GM21526 (cell line): ENCODE results near the gene METTL5.
"Not testable (repeated sequence)": the region's sequence is repeated elsewhere in the genome, so short reads cannot be mapped to it uniquely, and the experiment has no call there.

Experiments
- ATAC-seq: cut with Tn5 transposase; IDR thresholded peaks from one replicate; pipeline ENCODE4 v1.9.1; 2021; ENCODE audit warnings: moderate library complexity; ENCODE audit not compliant: unreplicated experiment, low FRiP score

METTL5 gene

DNA sequence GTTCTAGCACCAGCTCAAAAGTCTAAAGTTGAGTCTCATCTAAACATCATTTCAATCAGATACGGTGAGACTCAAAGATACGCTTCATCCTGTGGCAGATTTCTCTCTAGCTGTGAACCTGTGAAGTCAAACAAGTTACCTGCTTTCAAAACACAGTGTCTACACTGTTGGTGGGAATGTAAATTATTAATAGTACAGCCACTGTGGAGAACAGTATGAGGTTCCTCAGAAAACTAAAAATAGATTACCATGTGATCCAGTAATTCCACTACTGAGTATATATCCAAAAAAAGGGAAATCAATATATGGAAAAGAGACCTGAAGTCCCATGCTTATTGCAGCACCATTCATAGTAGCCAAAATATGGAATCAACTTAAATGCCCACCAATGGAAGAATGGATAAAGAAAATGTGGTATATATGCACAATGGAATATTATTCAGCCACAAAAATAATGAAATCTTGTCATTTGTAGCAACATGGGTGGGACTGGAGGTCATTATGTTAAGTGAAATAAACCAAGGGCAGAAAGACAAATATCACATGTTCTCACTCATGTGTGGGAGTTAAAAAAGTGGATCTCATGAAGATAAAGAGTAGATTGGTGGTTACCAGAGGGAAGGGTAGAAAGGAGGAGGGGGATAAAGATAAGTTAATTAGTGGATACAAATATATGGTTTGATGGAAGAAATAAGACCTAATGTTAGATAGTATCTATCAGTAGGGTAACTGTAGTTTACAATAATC lies 14.2 kb upstream of the METTL5 start:
- no peak for ATAC-seq

DNA sequence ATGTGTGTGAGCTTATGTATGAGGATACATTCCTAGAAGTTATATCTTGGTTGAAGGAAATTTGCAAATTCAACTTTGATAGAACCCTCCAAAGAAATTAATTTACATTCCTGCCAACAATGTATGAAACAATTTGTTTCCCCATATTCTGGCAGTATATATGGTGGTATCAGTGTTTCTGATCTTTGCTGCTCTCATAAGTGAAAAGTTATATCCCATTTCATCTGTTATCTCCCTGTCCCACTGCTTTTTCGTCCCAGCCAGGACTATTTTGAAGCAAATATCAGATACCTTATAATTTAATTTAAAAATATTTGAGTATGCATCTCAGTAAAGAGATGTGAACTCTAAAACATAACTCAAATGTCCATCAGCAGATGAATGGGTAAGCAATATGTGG lies 9.7 kb upstream of the METTL5 start:
- ATAC-seq = no peak

DNA sequence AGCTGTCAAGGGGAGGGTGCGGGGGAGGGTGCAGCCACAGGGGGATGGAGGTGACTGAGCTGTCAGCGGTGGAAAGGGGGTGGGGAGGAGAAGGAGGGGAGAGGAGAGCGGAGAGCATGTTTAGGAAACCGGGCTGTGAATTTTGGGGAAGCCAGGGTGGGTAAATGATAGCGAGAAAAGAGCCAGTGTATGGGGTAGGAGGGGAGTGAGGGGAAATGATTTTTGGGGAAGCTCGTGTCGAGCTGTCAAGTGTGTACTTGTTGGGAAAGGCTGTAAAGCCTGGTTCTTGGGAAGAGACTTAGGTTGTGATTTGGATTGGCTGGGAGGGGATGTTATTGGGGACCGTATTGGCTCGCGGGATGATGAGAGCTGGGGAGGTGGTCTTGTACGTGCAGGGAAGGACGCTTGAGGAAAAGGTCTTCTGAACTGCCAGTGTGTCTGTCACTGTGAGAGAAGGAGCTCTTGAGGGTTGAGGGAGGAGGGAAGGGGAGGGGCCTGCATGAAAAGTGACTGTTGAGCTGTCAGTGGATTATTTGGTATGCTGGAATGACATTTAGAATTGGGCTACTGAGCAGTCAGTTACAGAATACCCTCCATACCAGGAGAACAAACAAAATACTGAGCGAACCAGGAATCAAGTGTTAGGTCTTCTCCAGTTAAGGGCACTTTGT lies 3.6 kb upstream of the METTL5 start:
- ATAC-seq = no peak

DNA sequence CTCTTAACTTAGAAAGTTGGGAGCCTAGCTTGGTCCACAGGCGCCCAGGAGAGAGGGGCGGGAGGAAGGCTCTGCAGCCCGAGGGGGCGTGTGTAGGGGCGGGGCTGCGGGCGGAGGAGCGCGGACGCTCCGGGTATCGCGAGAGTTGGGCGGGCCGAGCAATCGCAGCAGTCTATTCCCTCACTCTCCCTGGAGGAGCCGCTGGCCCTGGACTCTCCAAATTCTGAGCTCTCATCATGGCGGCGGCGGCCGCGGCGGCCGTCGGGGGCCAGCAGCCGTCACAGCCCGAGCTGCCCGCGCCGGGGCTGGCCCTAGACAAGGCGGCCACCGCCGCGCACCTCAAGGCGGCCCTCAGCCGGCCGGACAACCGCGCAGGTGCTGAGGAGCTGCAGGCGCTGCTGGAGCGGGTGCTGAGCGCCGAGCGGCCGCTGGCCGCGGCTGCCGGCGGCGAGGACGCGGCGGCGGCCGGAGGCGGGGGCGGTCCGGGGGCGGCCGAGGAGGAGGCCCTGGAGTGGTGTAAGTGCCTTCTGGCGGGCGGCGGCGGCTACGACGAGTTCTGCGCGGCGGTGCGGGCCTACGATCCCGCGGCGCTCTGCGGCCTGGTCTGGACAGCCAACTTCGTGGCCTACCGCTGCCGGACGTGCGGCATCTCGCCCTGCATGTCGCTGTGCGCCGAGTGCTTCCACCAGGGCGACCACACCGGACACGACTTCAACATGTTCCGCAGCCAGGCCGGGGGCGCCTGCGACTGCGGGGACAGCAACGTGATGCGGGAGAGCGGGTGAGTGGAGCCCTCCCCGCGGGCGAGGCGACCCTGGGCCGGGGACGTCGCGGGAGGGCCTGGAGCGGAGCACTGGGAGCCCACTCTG lies 2.8 kb upstream of the METTL5 start, which contains the start of gene UBR3:
Gene UBR3, plus strand, starts transcription at position 183 of the 869 bp plus-strand sequence. Its CDS starts 54 bp downstream, at position 237.
- peak; percentile 76 for ATAC-seq

DNA sequence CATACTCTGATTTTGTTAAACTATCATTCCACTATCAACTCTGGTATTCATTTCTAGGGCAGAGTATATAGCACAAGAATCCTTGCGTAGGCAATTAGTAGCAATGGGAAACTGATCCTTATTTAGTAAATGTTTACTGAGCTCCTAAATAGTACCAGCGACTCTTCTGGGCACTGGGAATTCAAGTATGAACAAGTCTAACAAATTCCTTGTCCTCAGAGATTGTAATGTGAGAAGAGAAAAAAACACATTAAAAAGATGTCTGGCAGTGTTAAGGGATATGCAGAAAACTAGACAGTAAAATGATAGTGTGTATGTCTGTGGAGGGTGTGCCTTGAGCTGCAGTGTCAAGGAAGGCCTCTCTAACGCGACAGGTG lies 721 bp downstream of the METTL5 start:
- no peak for ATAC-seq

DNA sequence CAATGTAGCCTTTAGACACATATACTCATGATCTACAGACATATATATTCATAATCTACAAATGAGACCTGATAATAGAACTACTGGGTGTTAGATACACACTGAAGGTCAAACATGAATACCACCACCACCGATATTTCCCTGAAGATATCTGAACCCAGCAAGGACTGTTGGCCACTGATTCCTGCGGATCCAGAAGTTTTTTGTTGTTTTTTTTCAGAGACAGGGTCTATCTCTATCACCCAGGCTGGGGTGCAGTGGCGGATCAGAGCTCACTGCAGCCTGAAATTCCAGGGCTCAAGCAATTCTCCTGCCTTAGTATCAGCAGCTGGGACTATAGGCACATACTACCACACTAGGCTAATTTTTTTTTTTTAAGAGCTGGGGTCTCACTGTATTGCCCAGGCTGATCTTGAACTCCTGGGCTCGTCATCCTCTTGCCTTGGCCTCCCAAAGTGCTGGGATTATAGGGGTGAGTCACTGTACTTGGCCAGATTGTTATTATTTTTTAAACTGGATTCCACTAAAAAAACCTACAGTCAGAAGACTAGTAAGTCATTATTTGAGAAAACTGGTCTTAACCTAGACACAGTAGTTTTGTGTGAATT lies 1.8 kb downstream of the METTL5 start:
- ATAC-seq = no peak

DNA sequence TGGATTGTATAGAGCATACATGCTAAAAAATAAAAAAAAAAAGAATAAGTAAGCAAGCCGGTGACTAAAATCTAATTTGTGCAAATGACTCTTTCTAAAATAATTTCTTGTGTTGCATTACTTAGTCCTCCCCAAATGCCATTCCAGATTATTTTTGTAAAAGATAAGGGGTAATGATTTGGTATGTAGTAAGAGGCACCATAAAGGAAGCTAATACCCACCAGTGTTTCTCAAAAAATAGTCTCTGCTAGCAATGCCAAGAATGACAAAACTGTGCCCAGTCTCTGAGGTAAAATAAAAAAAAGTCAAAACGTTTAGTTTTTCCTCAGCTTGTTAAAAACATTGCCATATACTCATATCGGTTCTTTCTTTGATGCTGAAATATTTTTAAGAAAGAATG lies 2.7 kb downstream of the METTL5 start:
- no peak for ATAC-seq

DNA sequence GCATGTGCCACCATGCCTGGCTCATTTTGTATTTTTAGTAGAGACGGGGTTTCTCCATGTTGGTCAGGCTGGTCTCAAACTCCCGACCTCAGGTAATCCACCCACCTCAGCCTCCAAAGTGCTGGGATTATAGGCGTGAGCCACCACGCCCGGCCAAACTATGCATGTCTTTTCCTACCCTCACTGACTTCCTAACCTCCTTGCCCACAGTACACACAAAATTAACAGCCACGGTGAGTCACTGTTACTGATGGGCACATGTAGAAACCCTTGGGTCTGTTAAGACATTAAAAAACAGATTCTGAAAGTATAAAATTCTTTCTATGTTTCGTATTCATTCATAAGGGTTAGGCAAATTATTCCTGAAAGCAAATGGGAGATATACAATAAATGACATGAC lies 4.6 kb downstream of the METTL5 start:
- not testable (repeated sequence) for ATAC-seq

DNA sequence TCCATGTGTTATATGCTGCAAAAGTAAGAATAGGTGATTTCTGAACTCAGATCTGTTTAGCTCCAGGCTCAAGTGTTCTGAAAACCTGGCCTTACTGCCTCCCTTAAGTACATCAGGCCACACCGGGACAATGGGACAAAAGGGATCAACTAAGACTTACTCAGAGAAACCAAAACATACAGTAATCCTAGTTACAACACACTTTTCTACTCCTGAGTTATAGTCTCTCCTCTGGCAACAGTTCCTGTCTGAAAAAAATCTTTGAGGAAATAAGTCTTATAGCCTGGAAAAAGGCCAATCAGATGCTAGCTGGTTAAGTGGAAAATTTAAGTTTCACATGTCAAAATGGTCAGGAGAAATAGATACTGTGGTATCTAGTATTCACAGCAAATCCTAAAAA lies 5.6 kb downstream of the METTL5 start:
- no peak for ATAC-seq

DNA sequence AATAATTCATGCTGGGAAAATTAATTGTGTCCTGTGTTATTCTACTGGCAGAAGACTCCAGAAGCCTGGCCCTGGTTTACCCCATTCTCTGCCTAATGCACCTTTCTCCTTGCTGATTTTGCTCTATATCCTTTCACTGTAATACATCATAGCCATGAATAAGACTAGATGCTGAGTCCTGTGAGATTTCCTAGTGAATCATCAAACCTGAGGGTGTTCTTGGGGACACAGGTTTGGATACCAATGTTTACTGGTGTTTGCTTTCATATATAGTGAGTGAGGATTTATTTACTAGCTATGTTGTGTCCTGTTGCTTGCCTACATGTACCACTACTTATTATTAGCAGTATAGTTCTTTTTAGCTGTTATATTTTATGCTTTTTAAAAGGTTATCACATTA lies 6.5 kb downstream of the METTL5 start:
- ATAC-seq = no peak

DNA sequence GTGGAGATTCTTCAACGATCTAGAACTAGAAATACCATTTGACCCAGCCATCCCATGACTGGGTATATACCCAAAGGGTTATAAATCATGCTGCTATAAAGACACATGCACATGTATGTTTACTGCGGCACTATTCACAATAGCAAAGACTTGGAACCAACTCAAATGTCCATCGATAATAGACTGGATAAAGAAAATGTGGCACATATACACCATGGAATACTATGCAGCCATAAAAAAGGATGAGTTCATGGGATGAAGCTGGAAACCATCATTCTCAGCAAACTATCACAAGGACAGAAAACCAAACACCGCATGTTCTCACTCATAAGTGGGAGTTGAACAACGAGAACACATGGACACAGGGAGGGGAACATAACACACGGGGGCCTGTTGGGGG lies 7.3 kb downstream of the METTL5 start:
- not testable (repeated sequence) for ATAC-seq

DNA sequence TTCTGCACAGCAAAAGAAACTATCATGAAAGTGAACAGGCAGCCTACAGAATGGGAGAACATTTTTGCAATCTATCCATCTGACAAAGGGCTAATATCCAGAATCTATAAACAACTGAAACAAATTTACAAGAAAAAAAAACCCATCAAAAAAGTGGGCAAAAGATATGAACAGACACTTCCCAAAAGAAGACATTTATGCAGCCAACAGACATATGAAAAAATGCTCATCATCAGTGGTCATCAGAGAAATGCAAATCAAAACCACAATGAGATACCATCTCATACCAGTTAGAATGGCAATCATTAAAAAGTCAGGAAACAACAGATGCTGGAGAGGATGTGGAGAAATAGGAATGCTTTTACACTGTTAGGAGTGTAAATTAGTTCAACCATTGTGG lies 7.7 kb downstream of the METTL5 start:
- ATAC-seq = not testable (repeated sequence)

DNA sequence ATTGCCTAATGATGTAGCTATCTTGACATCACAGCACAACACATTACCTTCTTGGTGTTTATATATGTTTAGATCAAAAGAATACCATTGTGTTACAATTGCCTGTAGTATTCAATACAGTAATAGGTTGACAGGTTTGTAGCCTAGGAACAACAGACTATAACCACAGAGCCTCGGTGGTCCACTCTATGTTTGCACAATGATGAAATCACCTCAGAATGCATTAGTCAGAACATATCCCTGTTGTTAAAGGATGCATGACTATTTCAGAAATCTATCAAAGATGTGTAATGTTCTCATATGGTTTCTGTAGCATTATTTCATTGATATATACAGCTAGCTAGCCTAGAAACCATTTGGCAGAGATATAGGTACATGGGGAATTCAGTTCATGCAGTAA lies 8.9 kb downstream of the METTL5 start:
- no peak for ATAC-seq

DNA sequence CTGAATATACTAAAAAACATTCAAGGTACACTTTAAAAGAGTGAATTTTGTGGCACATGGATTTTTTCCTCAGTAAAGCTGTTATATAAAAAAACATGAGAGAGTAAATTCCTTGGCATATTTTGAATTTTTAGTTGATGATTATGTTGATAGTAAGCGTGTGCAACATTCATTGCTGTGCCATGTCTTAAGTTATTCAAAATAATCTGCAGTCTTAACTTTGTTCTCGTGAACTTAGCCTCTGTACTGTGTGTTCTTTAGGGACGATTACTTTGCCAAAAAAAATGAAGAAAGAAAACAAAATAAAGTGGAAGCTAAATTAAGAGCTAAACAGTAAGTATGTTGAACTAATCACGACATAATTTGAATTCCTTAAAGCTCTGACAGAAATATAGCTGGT lies 16.5 kb downstream of the METTL5 start:
- no peak for ATAC-seq

DNA sequence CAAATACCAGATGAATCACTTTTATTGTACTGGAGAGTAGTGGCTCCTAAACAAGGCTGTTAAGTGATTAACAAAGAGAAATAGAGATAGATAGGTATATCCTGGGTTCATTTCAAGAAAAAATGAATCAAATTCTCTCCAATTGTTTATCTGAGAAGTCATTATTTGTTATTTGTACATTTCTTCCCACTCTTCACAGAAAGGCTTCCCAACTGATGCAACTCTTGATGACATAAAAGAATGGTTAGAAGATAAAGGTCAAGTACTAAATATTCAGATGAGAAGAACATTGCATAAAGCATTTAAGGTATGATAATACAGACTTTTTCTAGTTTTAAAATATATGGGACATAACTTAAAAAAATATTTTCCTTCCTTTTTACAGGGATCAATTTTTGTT lies 18.1 kb downstream of the METTL5 start:
- ATAC-seq = no peak

DNA sequence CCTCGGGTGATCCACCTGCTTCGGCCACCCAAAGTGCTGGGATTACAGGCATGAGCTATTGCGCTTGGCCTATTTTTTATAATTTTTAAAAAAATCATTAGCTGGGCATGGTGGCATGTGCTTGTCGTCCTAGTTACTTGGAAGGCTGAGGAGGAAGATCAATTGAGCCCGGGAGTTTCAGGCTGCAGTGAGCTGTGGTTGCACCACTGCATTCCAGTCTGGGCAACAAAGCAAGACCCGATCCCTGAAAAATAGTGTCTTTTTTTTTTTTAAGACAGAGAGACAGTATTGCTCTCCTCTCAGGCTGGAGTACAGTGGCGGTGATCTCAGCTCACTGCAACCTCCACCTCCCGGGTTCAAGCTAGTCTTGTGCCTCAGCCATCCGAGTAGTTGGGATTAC lies 21.2 kb downstream of the METTL5 start:
- no peak for ATAC-seq

DNA sequence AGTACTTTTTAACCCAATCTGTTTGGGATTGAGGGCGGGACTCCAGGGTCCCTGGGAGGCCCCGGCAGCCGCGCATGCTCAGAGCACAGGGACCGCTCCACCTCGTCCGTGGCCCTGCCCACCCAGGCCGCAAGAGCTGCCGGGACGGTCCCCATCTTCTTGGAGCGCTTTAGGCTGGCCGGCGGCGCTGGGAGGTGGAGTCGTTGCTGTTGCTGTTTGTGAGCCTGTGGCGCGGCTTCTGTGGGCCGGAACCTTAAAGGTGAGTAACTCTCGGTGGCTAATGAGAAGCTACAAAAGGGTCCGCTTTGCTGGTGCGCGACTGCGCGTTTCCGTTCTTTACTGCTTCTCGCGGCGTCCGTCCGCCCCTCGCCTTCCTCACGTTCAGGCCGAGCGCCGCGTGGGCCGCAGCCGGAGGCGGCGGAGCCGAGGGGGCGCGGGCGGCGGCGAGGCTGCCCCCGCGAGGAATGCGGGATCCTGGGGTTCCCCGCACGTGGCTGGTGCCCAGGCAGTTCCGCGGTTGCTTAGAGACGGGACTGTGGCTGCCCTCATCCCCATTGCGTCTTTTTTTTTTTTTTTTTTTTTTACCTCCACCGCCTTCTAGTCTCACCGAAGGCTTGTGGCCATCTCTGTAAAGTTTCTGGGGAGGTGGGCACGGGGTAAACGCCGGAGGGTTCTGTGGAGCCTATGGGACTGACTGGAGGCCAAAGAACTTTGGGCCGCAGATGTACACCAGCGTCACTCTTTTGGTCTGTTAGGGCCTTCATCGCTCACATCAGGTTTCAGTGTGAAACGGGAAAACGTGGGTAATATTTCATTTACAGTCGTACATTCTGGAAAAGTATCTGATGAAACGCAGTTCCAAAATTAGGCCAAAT lies 25.8 kb downstream of the METTL5 start, which contains the start of gene SSB:
Gene SSB, plus strand, starts transcription at position 154 of the 875 bp plus-strand sequence. CDS start 2,090 bp downstream, outside the sequence.
- ATAC-seq = peak; percentile 93

DNA sequence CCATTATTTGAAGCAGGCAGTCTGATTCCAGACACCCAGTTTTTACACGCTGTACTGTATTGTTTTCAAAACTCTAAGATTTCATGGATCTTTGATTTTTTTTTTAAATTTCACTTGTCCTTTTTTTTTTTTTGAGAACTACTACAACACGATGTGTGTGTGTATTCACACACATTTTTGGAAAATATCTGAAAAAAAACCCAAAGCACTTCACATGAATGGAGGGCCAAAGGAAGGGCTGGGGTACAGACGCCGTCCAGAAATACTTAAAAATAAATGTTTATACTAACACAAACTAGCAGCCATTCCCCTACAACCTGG lies 26.3 kb downstream of the METTL5 start:
- no peak for ATAC-seq

DNA sequence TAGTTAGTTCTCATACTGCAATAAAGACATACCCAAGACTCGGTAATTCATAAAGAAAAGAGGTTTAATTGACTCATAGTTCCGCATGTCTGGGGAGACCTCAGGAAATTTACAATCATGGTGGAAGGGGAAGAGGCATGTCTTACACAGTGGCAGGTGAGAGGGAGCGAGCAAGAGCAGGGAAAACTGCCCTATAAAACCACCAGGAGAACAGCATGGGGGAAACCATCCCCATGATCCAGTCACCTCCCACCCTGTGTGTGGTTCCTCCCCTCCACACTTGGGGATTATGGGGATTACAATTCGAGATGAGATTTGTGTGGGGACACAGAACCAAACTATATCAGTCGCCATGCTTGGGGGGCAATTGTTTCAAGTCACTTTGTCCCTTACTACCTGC lies 27.1 kb downstream of the METTL5 start:
- no peak for ATAC-seq

DNA sequence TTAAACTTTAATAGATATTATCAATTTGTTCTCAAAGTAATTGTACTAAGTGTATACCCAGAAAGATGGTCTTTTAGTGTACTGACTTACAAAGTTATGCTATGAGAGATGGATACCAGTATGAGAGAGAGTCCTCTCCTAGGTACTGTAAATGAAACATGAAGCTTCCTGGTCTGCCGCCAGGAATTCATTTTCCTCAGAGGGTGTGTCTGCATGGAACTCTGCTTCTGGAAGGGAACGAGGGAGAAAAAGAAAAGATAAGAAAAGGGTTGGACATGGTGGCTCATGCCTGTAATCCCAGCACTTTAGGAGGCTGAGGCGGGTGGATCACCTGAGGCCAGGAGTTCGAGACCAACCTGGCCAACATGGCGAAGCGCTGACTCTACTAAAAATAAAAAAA lies 28.3 kb downstream of the METTL5 start:
- no peak for ATAC-seq
